Spleen (tissue), 11 donors: Measurements from ENCODE around the gene USP4. TPM values are rescaled to one million over a fixed set of nuclear protein-coding genes. Genes with fewer than 3 reads are reported as not detected.

Experiments
- DNase-seq: peaks from one replicate; pipeline ENCODE4 v3.0.0-alpha.2; 2020
- H3K27ac ChIP-seq, 8 donors: fragments of 200-600 bp; sonication (generic) in 7 of 8; 1 replicate in 4 of 8; 2 replicates in 4 of 8; pipeline versions ENCODE4 v1.5.0 to v1.8.0; 2016 to 2021; ENCODE audit warnings: inconsistent platforms in 4 of 8, mild to moderate bottlenecking in 4 of 8, moderate library complexity in 1 of 8
- H3K27me3 ChIP-seq, 7 donors: fragments of 200-600 bp; sonication (generic) in 6 of 7; replicated peaks in 1 of 7; 1 replicate in 4 of 7; 2 replicates in 3 of 7; pipeline versions ENCODE4 v1.5.0 to v1.8.0; 2016 to 2021; ENCODE audit warnings: inconsistent platforms in 3 of 7, mild to moderate bottlenecking in 1 of 7
- H3K36me3 ChIP-seq, 6 donors: fragments of 200-600 bp; sonication (generic) in 5 of 6; 1 replicate in 4 of 6; 2 replicates in 2 of 6; pipeline versions ENCODE4 v1.5.0 to v1.8.0; 2016 to 2021; ENCODE audit warnings: inconsistent platforms in 2 of 6
- H3K4me1 ChIP-seq, 6 donors: fragments of 200-600 bp; sonication (generic) in 5 of 6; 1 replicate in 3 of 6; 2 replicates in 3 of 6; pipeline versions ENCODE4 v1.5.0 to v1.8.0; 2016 to 2021; ENCODE audit warnings: inconsistent platforms in 3 of 6
- H3K4me3 ChIP-seq, 8 donors: fragments of 200-600 bp; sonication (generic) in 7 of 8; 1 replicate in 4 of 8; 2 replicates in 4 of 8; pipeline versions ENCODE4 v1.5.0 to v1.8.0; 2016 to 2021; ENCODE audit warnings: inconsistent platforms in 4 of 8, mild to moderate bottlenecking in 4 of 8, moderate library complexity in 2 of 8
- H3K9me3 ChIP-seq, 8 donors: fragments of 200-600 bp; sonication (generic) in 7 of 8; 1 replicate in 4 of 8; 2 replicates in 4 of 8; pipeline versions ENCODE4 v1.5.0 to v1.8.0; 2016 to 2021; ENCODE audit warnings: inconsistent platforms in 4 of 8
- POLR2A ChIP-seq, 3 donors: fragments of 450-650 bp; IDR thresholded peaks; one replicate each; pipeline ENCODE4 v1.5.1; 2017; ENCODE audit warnings: antibody characterized with exemption in 3 of 3, mild to moderate bottlenecking in 1 of 3
- POLR2AphosphoS5 ChIP-seq, 3 donors: sonication (generic); formaldehyde crosslinking; IDR thresholded peaks; one replicate each; pipeline ENCODE4 v1.5.1; 2017; ENCODE audit warnings: antibody characterized with exemption in 3 of 3
- WGBS, 5 donors: extraction: QIAGEN DNeasy Blood & Tissue Kit in 3 of 5; methylation state at CpG; one replicate each; pipeline versions ENCODE4 v1.1.5 to v1.1.7; 2013 to 2018; 5-methylcytosine and 5-hydroxymethylcytosine counted together
- intact Hi-C: fragments of 100-400 bp; cut with DNase I; formaldehyde crosslinking; loops from one replicate; pipeline ENCODE4 v1.15.0; 2023; ENCODE audit warnings: low total_unique reads
- polyA plus RNA-seq, 3 donors: library from polyadenylated mRNA; stranded (reverse); fragments of 200-250 nt; gene quantifications; one replicate each; pipeline ENCODE4 v1.2.1, GENCODE V29; 2013
- total RNA-seq, 7 donors: library from RNA; depleted of rRNA in 3 of 7; stranded (reverse); fragments of >200 nt in 3 of 7; fragmentation: NEBNext Ultra II Directional in 4 of 7; extraction: Animal tissue kit (Norgen Biotek cat#: 25700) in 4 of 7; gene quantifications; one replicate each; pipeline versions ENCODE4 v1.1.0 to v1.2.1, GENCODE V29; 2016 to 2021
- TF ChIP-seq, protein P1 (sequence below), 11 experiments: fragments of 200-600 bp in 7 of 11; fragments of 450-650 bp in 4 of 11; sonication (generic) in 4 of 11; IDR thresholded peaks in 8 of 11; conservative IDR thresholded peaks in 3 of 11; 1 replicate in 7 of 11; 2 replicates in 4 of 11; pipeline versions ENCODE4 v1.4.0 to v1.8.0; 2016 to 2021; ENCODE audit warnings: antibody characterized with exemption in 11 of 11, inconsistent platforms in 4 of 11, mild to moderate bottlenecking in 1 of 11
- donor health status: healthy with polysubstance abuse.
- donor health status: DM: no; HTN: no; CAD: no; lungs with moderate emphysema.
- donor health status: DM: no; HTN: no; CAD: no.
- donor health status: Bipolar disorder and iron deficiency.
- donor health status: healthy.
- donor health status: DM: no; HTN: no; CAD: no.
- donor health status: DM: yes; HTN: yes; CAD: no.

The USP4 gene
- total and polyA plus RNA-seq, 10 donors: 28.1 to 107 (median 59.8) TPM

DNA sequence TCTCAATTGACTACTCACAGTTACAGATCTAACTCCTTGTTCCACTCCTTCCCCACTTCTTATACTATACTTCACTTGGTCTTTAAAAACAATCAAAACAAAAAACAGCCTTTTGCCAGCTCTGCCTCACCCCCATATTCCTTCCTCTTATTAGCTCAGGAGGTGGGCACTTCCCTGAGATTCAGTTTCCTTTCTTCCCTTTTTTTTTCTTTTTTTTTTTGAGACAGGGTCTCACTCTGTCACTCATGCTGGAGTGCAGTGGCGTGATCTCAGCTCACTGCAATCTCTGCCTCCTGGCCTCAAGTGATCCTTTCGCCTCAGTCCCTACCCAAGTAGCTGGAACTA, 69.7 kb downstream of the USP4 start:
- WGBS, 5 donors: 95 to 100% (median 97%) methylated on average over 2 of the region's 2 CpGs
- peaks cover 0 to 3% (median 0%) of the 10 kb centered on the region in 6 donors for H3K4me1 ChIP-seq
- H3K27ac ChIP-seq: no peak overlapping the region
- no peaks in the 10 kb centered on the region for H3K9me3 ChIP-seq
- H3K27me3 ChIP-seq: no peaks in the 10 kb centered on the region
- no peak overlapping the region for H3K4me3 ChIP-seq
- peaks cover 0 to 66% (median 3%) of the 10 kb centered on the region in 6 donors for H3K36me3 ChIP-seq
- TF ChIP-seq POLR2AphosphoS5 (IDR thresholded peaks at IDR 0.05) (no peak), POLR2A (IDR thresholded peaks at IDR 0.05) (no peak)
- TF ChIP-seq, protein P1, sequence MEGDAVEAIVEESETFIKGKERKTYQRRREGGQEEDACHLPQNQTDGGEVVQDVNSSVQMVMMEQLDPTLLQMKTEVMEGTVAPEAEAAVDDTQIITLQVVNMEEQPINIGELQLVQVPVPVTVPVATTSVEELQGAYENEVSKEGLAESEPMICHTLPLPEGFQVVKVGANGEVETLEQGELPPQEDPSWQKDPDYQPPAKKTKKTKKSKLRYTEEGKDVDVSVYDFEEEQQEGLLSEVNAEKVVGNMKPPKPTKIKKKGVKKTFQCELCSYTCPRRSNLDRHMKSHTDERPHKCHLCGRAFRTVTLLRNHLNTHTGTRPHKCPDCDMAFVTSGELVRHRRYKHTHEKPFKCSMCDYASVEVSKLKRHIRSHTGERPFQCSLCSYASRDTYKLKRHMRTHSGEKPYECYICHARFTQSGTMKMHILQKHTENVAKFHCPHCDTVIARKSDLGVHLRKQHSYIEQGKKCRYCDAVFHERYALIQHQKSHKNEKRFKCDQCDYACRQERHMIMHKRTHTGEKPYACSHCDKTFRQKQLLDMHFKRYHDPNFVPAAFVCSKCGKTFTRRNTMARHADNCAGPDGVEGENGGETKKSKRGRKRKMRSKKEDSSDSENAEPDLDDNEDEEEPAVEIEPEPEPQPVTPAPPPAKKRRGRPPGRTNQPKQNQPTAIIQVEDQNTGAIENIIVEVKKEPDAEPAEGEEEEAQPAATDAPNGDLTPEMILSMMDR (IDR thresholded peaks at IDR 0.05 in 8 of 11, conservative IDR thresholded peaks at IDR 0.05 in 3 of 11): no peak
- intact Hi-C loops: no loop called here
- DNase-seq: no peak

DNA sequence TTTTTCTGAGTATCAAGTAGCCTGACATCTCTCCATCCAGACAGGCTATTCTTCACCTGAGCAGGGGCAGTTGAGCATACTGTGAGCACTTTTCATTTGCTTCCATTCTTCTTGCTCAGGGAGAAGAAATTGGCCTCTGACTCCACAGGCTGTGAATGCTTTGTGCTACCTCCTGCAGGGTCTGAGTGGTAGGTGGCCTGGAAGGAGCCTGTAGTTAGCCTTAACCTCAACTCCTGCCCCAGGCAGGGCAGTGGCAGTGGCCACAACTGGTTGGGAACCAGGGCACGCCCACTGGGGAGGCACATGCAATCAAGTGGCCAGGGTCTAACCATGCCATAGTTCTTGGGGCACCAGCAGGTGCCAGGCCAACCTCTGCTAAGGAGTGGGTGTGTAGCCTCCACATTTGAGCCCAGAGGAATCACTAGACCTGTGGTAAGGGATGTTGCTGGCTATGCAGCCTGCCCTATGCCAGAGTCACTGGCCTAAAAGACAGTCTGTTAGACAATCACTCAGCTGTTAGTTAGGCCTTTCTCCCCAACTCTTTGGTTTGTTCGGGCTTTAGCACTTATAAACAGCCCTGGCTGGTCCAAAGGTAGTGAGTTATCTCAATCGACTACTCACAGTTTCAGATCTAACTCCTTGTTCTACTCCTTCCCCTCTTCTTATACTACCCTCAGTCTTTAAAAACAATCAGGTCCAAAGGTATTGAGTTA, 70.3 kb downstream of the USP4 start:
- H3K27me3 ChIP-seq: no peaks in the 10 kb centered on the region
- H3K9me3 ChIP-seq: no peaks in the 10 kb centered on the region
- intact Hi-C loops: no loop called here
- no peak for DNase-seq
- H3K4me1 ChIP-seq: peaks cover 0 to 3% (median 0%) of the 10 kb centered on the region in 6 donors
- H3K4me3 ChIP-seq: no peak overlapping the region
- no peak overlapping the region for H3K27ac ChIP-seq
- TF ChIP-seq POLR2AphosphoS5 (IDR thresholded peaks at IDR 0.05) (peak in 1 of 3 donors; percentile 9), POLR2A (IDR thresholded peaks at IDR 0.05) (no peak)
- TF ChIP-seq, protein P1 (IDR thresholded peaks at IDR 0.05 in 8 of 11, conservative IDR thresholded peaks at IDR 0.05 in 3 of 11): no peak
- WGBS, 5 donors: 95 to 100% (median 97%) methylated on average over 2 to 3 of the region's 3 CpGs
- H3K36me3 ChIP-seq: peaks cover 0 to 66% (median 3%) of the 10 kb centered on the region in 6 donors

DNA sequence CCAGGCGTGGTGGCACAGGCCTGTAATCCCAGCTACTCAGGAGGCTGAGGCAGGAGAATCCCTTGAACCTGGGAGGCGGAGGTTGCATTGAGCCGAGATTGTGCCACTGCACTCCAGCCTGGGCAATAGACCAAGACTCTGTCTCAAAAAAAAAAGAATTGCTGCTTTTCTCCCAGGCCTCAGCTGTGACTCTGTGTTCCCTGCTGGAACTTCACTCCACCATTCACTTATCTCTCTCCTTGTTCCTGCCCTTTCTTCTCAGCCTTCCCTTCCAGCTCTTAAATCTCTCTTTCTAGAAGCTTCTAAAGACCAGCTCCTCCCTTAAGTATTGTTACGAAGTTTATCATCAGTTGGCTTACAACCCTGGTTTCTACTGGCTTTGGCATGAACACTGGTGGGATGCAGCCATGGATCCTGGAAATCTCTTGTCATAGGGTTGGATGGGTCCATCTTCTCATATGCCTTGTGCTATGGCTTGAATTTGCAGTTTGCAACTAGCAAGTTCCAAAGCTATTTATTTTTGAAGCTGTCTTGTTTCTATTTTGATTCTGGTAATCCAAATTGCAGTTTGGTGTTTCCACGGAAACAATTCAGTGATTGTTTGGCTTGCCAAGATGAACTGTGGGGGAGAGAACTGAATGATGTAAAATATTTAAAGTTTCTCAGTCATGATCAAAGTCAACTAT, 73.3 kb downstream of the USP4 start:
- Histone ChIP-seq H3K27me3 (no peaks in the 10 kb centered on the region), H3K4me1 (peaks cover 0 to 3% (median 0%) of the 10 kb centered on the region in 6 donors), H3K27ac (peak overlapping the region in 6 of 8 donors; percentile 40 to 69 (median 54)), H3K9me3 (no peaks in the 10 kb centered on the region), H3K4me3 (no peak overlapping the region), H3K36me3 (peaks cover 0 to 43% (median 3%) of the 10 kb centered on the region in 6 donors)
- DNase-seq: no peak
- 77 to 93% (median 88%) methylated on average over 5 of the region's 5 CpGs for WGBS, 5 donors
- no peak for TF ChIP-seq POLR2A (IDR thresholded peaks at IDR 0.05)
- TF ChIP-seq, protein P1 (IDR thresholded peaks at IDR 0.05 in 8 of 11, conservative IDR thresholded peaks at IDR 0.05 in 3 of 11): no peak
- no peak for TF ChIP-seq POLR2AphosphoS5 (IDR thresholded peaks at IDR 0.05)
- intact Hi-C loops: no loop called here
